Measurements from ENCODE around the gene TMEM267.
A peak's percentile ranks its signal among the peaks of the same experiment; 100 is the strongest.
"Not testable (repeated sequence)": the region's sequence is repeated elsewhere in the genome, so short reads cannot be mapped to it uniquely, and the experiment has no call there.

TMEM267 gene

GRCh38 chr5:43410414-43410813 lies 73.3 kb downstream of the TMEM267 start:
- WGBS (ENCODE audit: extremely low coverage, insufficient coverage, insufficient read length) = no CpG with 5 or more reads among the region's 7 CpGs

GRCh38 chr5:43409809-43410271 lies 73.8 kb downstream of the TMEM267 start:
- H3K4ac ChIP-seq (ENCODE audit: low read depth, low read length) = no peak overlapping the region
- peak in 1 of 2 donors; percentile 27 for DNase-seq
- no peaks in the 10 kb centered on the region for H3K9me3 ChIP-seq (ENCODE audit: insufficient read depth, low read depth, low read length)
- peaks cover 2 to 9% of the 10 kb centered on the region in 2 experiments for H3K4me1 ChIP-seq (ENCODE audit: control insufficient read depth in 1 of 2, insufficient read depth in 2 of 2, low read length in 2 of 2)
- no peak overlapping the region for H2AFZ ChIP-seq (ENCODE audit: insufficient read depth, low read length, poor library complexity)
- no peak overlapping the region for H3K4me3 ChIP-seq (ENCODE audit: low read depth, low read length)
- H3K27ac ChIP-seq (ENCODE audit: low read depth, low read length) = no peak overlapping the region
- peaks cover 2% of the 10 kb centered on the region for H3K79me1 ChIP-seq (ENCODE audit: low read length)
- no peaks in the 10 kb centered on the region for H3K79me2 ChIP-seq (ENCODE audit: control insufficient read depth, insufficient read depth, low read length, poor library complexity)
- no peak overlapping the region for H2BK5ac ChIP-seq (ENCODE audit: low read depth, low read length, poor library complexity)
- H2BK120ac ChIP-seq (ENCODE audit: insufficient read depth, low read length, poor library complexity) = no peak overlapping the region
- no peak overlapping the region for H3K23ac ChIP-seq (ENCODE audit: low read length)
- H4K12ac ChIP-seq (ENCODE audit: low read depth, low read length) = no peak overlapping the region
- WGBS (ENCODE audit: extremely low coverage, insufficient coverage, insufficient read length) = no CpG with 5 or more reads among the region's 2 CpGs
- H3K4me2 ChIP-seq (ENCODE audit: low read length) = no peak overlapping the region
- no peaks in the 10 kb centered on the region for H3K36me3 ChIP-seq (ENCODE audit: control insufficient read depth in 1 of 2, insufficient read depth in 2 of 2, low read length in 2 of 2)
- H3K14ac ChIP-seq (ENCODE audit: low read length) = no peak overlapping the region
- no peak overlapping the region for H4K8ac ChIP-seq (ENCODE audit: low read depth, low read length)
- no peak overlapping the region for H3K18ac ChIP-seq (ENCODE audit: low read length)
- no peaks in the 10 kb centered on the region for H3K27me3 ChIP-seq (ENCODE audit: insufficient read depth, low read length)
- no peak overlapping the region for H4K91ac ChIP-seq (ENCODE audit: low read depth, low read length)
- no peak overlapping the region for H2BK12ac ChIP-seq (ENCODE audit: low read length)
- no peak overlapping the region for H3K9ac ChIP-seq (ENCODE audit: low read length)
- H2AK5ac ChIP-seq (ENCODE audit: low read length) = no peak overlapping the region

More at GRCh38 chr5:43410414-43410813, 73.3 kb downstream of the TMEM267 start:
- peaks cover 2 to 9% of the 10 kb centered on the region in 2 experiments for H3K4me1 ChIP-seq (ENCODE audit: control insufficient read depth in 1 of 2, insufficient read depth in 2 of 2, low read length in 2 of 2)
- no peak overlapping the region for H2BK12ac ChIP-seq (ENCODE audit: low read length)
- no peak overlapping the region for H4K12ac ChIP-seq (ENCODE audit: low read depth, low read length)
- H2BK5ac ChIP-seq (ENCODE audit: low read depth, low read length, poor library complexity) = no peak overlapping the region
- peaks cover 2% of the 10 kb centered on the region for H3K79me1 ChIP-seq (ENCODE audit: low read length)
- H3K18ac ChIP-seq (ENCODE audit: low read length) = no peak overlapping the region
- H3K36me3 ChIP-seq (ENCODE audit: control insufficient read depth in 1 of 2, insufficient read depth in 2 of 2, low read length in 2 of 2) = no peaks in the 10 kb centered on the region
- no peaks in the 10 kb centered on the region for H3K79me2 ChIP-seq (ENCODE audit: control insufficient read depth, insufficient read depth, low read length, poor library complexity)
- H3K27me3 ChIP-seq (ENCODE audit: insufficient read depth, low read length) = no peaks in the 10 kb centered on the region
- H4K91ac ChIP-seq (ENCODE audit: low read depth, low read length) = no peak overlapping the region
- H3K23ac ChIP-seq (ENCODE audit: low read length) = no peak overlapping the region
- no peak overlapping the region for H3K27ac ChIP-seq (ENCODE audit: low read depth, low read length)
- DNase-seq = no peak
- no peak overlapping the region for H3K9ac ChIP-seq (ENCODE audit: low read length)
- H3K9me3 ChIP-seq (ENCODE audit: insufficient read depth, low read depth, low read length) = no peaks in the 10 kb centered on the region
- no peak overlapping the region for H3K4me3 ChIP-seq (ENCODE audit: low read depth, low read length)
- no peak overlapping the region for H3K4me2 ChIP-seq (ENCODE audit: low read length)
- H2AFZ ChIP-seq (ENCODE audit: insufficient read depth, low read length, poor library complexity) = no peak overlapping the region
- H2AK5ac ChIP-seq (ENCODE audit: low read length) = no peak overlapping the region
- no peak overlapping the region for H4K8ac ChIP-seq (ENCODE audit: low read depth, low read length)
- no peak overlapping the region for H3K4ac ChIP-seq (ENCODE audit: low read depth, low read length)
- no peak overlapping the region for H3K14ac ChIP-seq (ENCODE audit: low read length)
- H2BK120ac ChIP-seq (ENCODE audit: insufficient read depth, low read length, poor library complexity) = no peak overlapping the region

- not testable (repeated sequence) for H3K36me3 ChIP-seq (ENCODE audit: control insufficient read depth in 1 of 2, insufficient read depth in 2 of 2, low read length in 2 of 2); H3K4ac ChIP-seq (ENCODE audit: low read depth, low read length); DNase-seq; H3K79me2 ChIP-seq (ENCODE audit: control insufficient read depth, insufficient read depth, low read length, poor library complexity); H3K27ac ChIP-seq (ENCODE audit: low read depth, low read length); H3K14ac ChIP-seq (ENCODE audit: low read length); H3K9ac ChIP-seq (ENCODE audit: low read length); H3K4me1 ChIP-seq (ENCODE audit: control insufficient read depth in 1 of 2, insufficient read depth in 2 of 2, low read length in 2 of 2); H4K91ac ChIP-seq (ENCODE audit: low read depth, low read length); H3K9me3 ChIP-seq (ENCODE audit: insufficient read depth, low read depth, low read length); H2BK5ac ChIP-seq (ENCODE audit: low read depth, low read length, poor library complexity); H2BK12ac ChIP-seq (ENCODE audit: low read length); H3K18ac ChIP-seq (ENCODE audit: low read length); H4K8ac ChIP-seq (ENCODE audit: low read depth, low read length); H3K27me3 ChIP-seq (ENCODE audit: insufficient read depth, low read length); H4K12ac ChIP-seq (ENCODE audit: low read depth, low read length); H3K4me2 ChIP-seq (ENCODE audit: low read length); H2AFZ ChIP-seq (ENCODE audit: insufficient read depth, low read length, poor library complexity); H3K79me1 ChIP-seq (ENCODE audit: low read length); H3K23ac ChIP-seq (ENCODE audit: low read length); H2BK120ac ChIP-seq (ENCODE audit: insufficient read depth, low read length, poor library complexity); H2AK5ac ChIP-seq (ENCODE audit: low read length); H3K4me3 ChIP-seq (ENCODE audit: low read depth, low read length)
- no CpG with 5 or more reads among the region's 16 CpGs for WGBS (ENCODE audit: extremely low coverage, insufficient coverage, insufficient read length)
Observed at GRCh38 chr5:43402524-43403066, 81.1 kb downstream of the TMEM267 start.

- no peaks in the 10 kb centered on the region for H3K36me3 ChIP-seq (ENCODE audit: control insufficient read depth in 1 of 2, insufficient read depth in 2 of 2, low read length in 2 of 2)
- no peak overlapping the region for H3K14ac ChIP-seq (ENCODE audit: low read length)
- no peak overlapping the region for H3K9ac ChIP-seq (ENCODE audit: low read length)
- H2BK5ac ChIP-seq (ENCODE audit: low read depth, low read length, poor library complexity) = no peak overlapping the region
- H4K12ac ChIP-seq (ENCODE audit: low read depth, low read length) = no peak overlapping the region
- DNase-seq = no peak
- no peak overlapping the region for H2BK12ac ChIP-seq (ENCODE audit: low read length)
- H3K9me3 ChIP-seq (ENCODE audit: insufficient read depth, low read depth, low read length) = peaks cover 1% of the 10 kb centered on the region
- H2AK5ac ChIP-seq (ENCODE audit: low read length) = no peak overlapping the region
- no peaks in the 10 kb centered on the region for H3K27me3 ChIP-seq (ENCODE audit: insufficient read depth, low read length)
- no peaks in the 10 kb centered on the region for H3K4me1 ChIP-seq (ENCODE audit: control insufficient read depth in 1 of 2, insufficient read depth in 2 of 2, low read length in 2 of 2)
- no peak overlapping the region for H3K4me3 ChIP-seq (ENCODE audit: low read depth, low read length)
- H3K4ac ChIP-seq (ENCODE audit: low read depth, low read length) = no peak overlapping the region
- H3K18ac ChIP-seq (ENCODE audit: low read length) = no peak overlapping the region
- no peak overlapping the region for H4K91ac ChIP-seq (ENCODE audit: low read depth, low read length)
- no peak overlapping the region for H3K27ac ChIP-seq (ENCODE audit: low read depth, low read length)
- no peaks in the 10 kb centered on the region for H3K79me2 ChIP-seq (ENCODE audit: control insufficient read depth, insufficient read depth, low read length, poor library complexity)
- no peaks in the 10 kb centered on the region for H3K79me1 ChIP-seq (ENCODE audit: low read length)
- H2BK120ac ChIP-seq (ENCODE audit: insufficient read depth, low read length, poor library complexity) = no peak overlapping the region
- no peak overlapping the region for H3K4me2 ChIP-seq (ENCODE audit: low read length)
- H4K8ac ChIP-seq (ENCODE audit: low read depth, low read length) = no peak overlapping the region
- H2AFZ ChIP-seq (ENCODE audit: insufficient read depth, low read length, poor library complexity) = no peak overlapping the region
- no CpG with 5 or more reads among the region's 1 CpG for WGBS (ENCODE audit: extremely low coverage, insufficient coverage, insufficient read length)
- H3K23ac ChIP-seq (ENCODE audit: low read length) = no peak overlapping the region
Observed at GRCh38 chr5:43401827-43402226, 81.8 kb downstream of the TMEM267 start.

All from trophoblast cell (in vitro differentiated cells and primary cell).